Ammon's horn (tissue), 1 donor: ENCODE data around the gene SPATA21.
A peak's percentile ranks its signal among the peaks of the same experiment; 100 is the strongest.
"Not testable (repeated sequence)": the region's sequence is repeated elsewhere in the genome, so short reads cannot be mapped to it uniquely, and the experiment has no call there.

Experiments
- DNase-seq: peaks from one replicate; pipeline ENCODE4 v3.0.0-alpha.2; 2016; ENCODE audit warnings: low spot score

Gene SPATA21

GRCh38 chr1:16383888-16384287, 53.3 kb downstream of the SPATA21 start:
- DNase-seq: no peak

GRCh38 chr1:16380868-16381267, 56.4 kb downstream of the SPATA21 start:
- DNase-seq: no peak

DNA sequence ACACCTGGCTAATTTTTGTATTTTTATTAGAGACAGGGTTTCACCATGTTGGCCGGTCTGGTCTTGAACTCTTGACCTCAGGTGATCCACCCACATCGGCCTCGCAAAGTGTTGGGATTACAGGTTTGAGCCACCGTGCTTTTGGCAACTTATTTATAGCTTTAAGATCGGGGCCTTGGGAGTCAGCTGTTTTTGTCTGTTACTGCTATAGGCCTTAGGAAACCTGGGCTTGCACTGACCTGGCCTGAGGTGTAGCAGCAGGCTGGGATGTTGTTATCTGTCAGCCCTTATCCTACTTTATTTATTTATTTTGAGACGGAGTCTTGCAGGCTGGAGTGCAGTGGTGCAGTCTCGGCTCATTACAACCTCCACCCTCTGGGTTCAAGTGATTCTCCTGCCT, 58.8 kb downstream of the SPATA21 start:
- no peak for DNase-seq

DNA sequence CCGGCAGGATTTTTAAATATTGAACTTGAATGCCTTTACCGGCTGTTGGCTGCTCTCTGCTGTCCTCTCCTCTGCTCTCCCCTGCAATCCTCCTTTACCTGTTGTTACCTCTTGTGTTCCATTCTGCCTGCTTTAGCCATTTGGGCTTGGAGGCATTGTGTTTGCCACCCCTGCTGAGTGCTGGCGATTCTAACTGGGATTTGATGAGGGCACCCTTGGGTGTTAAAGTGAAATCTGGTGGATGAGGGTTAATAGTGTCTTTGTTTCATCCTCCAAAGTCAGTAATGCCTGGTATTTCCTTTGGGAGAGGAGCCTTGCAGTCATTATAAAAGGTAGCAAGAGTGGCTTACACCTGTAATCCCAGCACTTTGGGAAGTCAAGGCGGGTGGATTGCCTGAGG, 60.3 kb downstream of the SPATA21 start:
- DNase-seq: no peak

DNA sequence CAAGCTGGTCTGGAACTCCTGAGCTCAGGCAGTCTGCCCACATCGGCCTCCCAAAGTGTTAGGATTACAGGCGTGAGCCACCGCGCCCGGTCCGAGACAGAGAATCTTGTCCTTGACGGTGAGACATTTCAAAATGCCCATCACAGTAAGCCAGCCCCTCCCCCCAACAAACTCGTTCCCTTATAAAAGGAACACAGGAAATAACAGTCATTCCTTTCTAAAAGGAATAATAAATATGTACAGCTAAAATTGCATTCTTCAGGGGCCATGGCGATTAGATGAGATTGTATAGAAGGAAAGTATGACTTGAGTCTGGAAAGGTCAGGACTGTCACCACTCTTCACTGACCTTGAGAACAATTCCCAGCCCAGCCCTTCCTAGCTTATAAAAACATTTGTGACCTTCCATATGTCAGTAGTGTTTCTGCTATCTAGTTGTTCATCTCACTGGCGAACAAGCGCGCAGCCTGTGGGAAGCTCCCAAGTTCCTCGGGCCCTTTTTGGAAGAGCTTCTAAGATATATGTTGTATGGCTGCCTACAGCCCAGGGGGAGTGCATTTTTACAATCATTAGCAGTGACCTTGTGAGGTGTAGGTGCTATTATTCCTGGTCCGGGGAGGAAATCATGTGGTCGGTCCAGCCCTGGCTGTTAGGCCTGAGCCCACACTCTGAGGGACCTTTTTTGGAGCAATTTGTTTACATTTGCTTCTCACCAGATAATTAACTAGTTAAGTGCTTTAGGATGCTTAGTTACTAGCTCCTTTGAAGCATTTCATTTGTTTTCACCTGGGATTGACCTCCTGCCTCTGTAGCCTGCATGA, 61.5 kb downstream of the SPATA21 start:
- no peak for DNase-seq

- DNase-seq: peak; percentile 57
Observed at GRCh38 chr1:16374266-16374665, 63.0 kb downstream of the SPATA21 start.

DNA sequence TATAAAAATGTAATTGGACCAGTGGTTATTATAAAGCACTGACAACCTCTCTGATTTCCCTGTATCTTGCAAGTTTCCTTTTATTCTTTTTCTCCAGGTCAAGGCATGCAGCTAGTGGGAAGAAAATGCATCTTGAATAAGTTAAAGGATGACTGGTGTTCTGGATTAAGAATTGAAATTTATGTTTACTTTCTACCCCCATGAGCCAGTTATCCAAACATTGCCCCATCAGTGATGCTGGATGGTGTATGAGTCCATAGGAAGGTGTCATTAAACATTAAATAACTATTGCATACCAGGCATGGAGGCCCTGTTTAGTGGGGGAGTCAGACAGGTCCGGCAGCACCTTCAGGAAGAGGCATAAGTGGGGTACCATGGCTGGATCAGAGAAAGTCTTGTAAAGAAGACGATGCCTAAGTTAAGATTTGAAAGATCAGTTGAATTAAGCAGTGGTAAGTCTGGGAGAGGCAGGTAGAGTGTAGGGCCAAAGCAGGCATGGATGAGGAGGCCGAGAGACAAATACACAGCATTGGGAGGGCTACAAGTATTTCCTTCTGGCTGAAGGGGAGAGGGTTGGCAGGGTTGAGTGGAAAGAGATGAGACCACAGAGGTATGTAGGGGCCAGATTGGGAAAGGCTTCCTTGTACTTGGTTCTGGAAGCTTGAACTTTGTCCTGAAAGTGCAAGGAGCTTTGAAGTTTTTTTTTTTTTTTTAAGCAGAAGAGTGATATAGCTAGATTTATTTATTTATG, 64.5 kb downstream of the SPATA21 start:
- DNase-seq: no peak

GRCh38 chr1:16371725-16372124, 65.5 kb downstream of the SPATA21 start:
- DNase-seq: no peak

GRCh38 chr1:16369821-16370220, 67.4 kb downstream of the SPATA21 start:
- no peak for DNase-seq

- no peak for DNase-seq
Observed at GRCh38 chr1:16367968-16368890, 69.0 kb downstream of the SPATA21 start.

DNA sequence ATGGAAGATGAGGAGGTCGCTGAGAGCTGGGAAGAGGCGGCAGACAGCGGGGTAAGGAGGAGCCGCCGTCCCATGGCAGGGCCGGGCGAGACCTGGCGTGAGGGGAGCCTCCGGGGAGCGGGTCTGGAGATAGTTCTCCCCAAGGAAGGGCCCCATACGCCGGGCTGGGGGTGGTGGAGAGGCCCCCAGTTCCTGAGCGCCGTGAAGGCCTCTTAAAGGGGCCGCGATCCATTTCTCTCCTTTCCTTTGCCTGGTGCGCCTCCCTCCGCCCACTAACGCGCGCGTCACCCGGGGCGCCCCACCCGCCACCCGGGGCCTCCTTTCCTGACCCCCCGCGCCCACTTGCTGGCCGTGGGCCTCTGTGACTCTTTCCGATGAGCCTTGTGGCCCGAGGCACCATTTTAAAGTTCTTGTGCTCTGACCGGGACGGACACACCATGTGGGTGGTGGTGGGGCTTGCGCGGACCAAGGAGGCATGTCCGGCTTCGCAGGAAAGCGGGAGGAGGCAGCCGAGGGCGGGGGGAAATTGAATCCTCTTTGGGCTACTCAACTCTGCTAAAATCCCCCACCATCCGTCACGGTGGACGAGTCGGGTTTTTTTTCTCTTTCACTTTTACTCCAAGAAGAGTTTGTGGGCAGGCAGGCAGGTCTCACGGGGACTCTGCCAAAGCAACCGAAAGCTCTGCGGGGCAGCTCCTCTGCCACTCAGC, 69.8 kb downstream of the SPATA21 start:
- DNase-seq: peak; percentile 88

GRCh38 chr1:16366722-16367257, 70.4 kb downstream of the SPATA21 start, which contains the start of gene SZRD1:
Gene SZRD1 (plus strand): TSS chr1:16367242. CDS start chr1:16367258, 16 bp downstream.
- peak; percentile 99 for DNase-seq

- DNase-seq: not testable (repeated sequence)
Observed at GRCh38 chr1:16365146-16365498, 72.1 kb downstream of the SPATA21 start.

DNA sequence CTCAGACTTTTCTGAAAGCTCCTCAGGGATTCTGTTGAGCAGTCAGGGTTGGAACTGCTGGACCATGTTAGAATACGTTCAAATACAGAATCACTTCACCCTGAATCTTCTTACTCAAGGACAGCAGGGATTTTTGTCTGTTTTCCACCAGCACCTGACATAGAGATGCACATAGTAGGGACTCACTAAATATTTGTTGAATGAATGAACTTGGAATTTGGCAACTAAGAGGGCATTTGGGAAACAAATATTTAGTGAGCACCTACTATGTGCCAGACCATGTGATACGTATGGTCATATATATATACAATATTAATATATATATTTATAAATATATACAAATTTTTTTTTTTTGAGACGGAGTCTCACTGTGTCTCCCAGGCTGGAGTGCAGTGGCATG, 80.4 kb downstream of the SPATA21 start:
- no peak for DNase-seq

GRCh38 chr1:16354619-16355018, 82.6 kb downstream of the SPATA21 start:
- DNase-seq: no peak

DNA sequence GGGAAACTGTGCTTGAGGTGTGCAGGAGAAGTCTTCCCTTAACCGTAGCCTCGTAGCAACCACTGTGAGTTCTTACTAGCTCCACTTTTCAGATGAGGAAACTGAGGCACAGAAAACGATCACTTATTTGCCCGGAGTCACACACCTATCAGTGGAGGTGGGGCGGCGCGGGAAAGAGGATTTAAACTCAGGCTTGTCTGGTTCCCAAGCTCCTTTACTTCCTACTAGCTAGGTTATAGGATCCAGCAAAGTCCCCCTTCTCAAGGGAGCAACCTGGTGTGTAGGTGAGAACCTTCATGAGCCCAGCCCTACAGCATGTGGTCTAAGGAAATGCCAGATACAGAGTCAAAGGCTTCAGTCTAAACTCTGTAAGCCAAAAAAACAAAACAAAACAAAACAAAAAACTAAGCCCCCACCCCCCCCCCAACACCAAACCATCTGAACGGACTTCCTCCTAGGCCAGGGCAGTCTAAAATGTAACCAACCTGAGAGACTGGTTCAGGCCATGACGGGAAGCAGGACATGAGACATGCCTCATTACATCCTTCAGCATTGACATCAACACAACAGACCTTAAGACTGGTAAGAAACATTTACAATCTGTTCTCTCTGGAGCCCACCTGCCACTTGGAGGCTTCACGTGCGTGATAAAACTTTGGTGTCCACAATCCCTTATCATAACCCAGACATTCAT, 84.2 kb downstream of the SPATA21 start:
- DNase-seq: no peak

DNA sequence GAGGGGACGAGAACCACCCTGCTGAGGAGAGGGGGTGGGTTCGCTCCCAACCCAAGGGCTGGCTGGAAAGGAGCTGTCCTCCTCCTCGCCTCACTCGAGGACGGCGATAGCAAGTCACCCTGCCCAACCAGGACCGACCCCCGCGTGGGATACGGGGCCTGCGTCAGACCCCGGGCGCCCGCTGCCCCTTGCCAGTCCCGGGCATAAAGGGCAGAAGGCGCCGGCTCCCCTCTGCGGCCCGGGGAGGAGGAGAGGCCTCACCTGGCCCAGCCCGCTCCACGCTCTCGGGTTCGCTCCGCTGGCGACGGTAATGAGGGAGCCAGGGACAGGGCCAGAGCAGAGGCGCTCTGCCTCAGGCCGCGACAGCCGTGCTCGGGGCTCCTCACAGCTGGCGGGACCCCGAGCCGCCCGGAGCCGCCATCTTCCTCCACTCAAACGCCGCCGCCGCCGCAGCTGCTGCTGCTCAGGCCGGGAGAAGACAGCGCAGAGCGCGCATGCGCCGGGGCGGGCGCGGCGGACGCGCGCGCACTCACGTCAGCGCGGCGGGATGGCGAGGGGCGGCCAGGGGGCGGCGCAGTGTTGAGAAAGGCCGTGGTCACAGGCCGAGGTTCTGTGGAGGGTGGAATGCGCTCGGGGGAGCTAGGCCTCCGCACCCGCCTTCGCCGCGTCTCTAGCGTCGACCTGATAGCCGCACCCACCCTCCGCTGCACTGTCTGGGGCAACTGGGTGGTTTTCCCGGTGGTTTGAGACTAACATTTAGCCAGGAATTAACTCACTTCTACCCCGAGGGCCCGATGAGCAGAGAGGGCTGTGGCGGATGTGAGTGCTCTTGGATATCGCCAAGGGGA, 85.0 kb downstream of the SPATA21 start, which contains the start of gene FBXO42:
Gene FBXO42 (minus strand): TSS at position 487 of the 848 bp plus-strand sequence. CDS start 37,062 bp downstream, outside the sequence.
- DNase-seq: peak; percentile 92

- DNase-seq: peak; percentile 59
Observed at GRCh38 chr1:16351456-16351993, 85.7 kb downstream of the SPATA21 start.

- DNase-seq: no peak
Observed at GRCh38 chr1:16349847-16350406, 87.3 kb downstream of the SPATA21 start.
